GM10847 (cell line): Measurements from ENCODE around the gene GBX2.

Source experiments
- POLR2A ChIP-seq: IDR thresholded peaks from 2 replicates; pipeline ENCODE4 v1.6.1; 2011; ENCODE audit not compliant: insufficient read length; ENCODE audit errors: extremely low read depth

Gene GBX2

GRCh38 chr2:236168110-236169080 lies at the start of gene GBX2:
Gene GBX2 (minus strand): TSS chr2:236168386. CDS start chr2:236167971, 415 bp downstream.
- TF ChIP-seq POLR2A, result no peak

GRCh38 chr2:236217926-236218325 lies 49.7 kb upstream of the GBX2 start:
- TF ChIP-seq POLR2A, result no peak

- TF ChIP-seq POLR2A, result no peak
Observed at GRCh38 chr2:236216711-236217110, 48.5 kb upstream of the GBX2 start.

GRCh38 chr2:236215761-236216333 lies 47.7 kb upstream of the GBX2 start:
- TF ChIP-seq POLR2A, result no peak

GRCh38 chr2:236215196-236215595 lies 47.0 kb upstream of the GBX2 start:
- no peak for TF ChIP-seq POLR2A

- no peak for TF ChIP-seq POLR2A
Observed at GRCh38 chr2:236214376-236214995, 46.3 kb upstream of the GBX2 start.

- no peak for TF ChIP-seq POLR2A
Observed at GRCh38 chr2:236211296-236211695, 43.1 kb upstream of the GBX2 start.

- TF ChIP-seq POLR2A, result no peak
Observed at GRCh38 chr2:236210536-236210935, 42.4 kb upstream of the GBX2 start.

- no peak for TF ChIP-seq POLR2A
Observed at GRCh38 chr2:236209996-236210395, 41.8 kb upstream of the GBX2 start.

GRCh38 chr2:236209535-236209934 lies 41.3 kb upstream of the GBX2 start:
- TF ChIP-seq POLR2A, result no peak

GRCh38 chr2:236208019-236208926 lies 40.1 kb upstream of the GBX2 start:
- no peak for TF ChIP-seq POLR2A

GRCh38 chr2:236207472-236207871 lies 39.3 kb upstream of the GBX2 start:
- TF ChIP-seq POLR2A, result no peak

- no peak for TF ChIP-seq POLR2A
Observed at GRCh38 chr2:236205867-236206645, 37.9 kb upstream of the GBX2 start.

- TF ChIP-seq POLR2A, result no peak
Observed at GRCh38 chr2:236204953-236205352, 36.8 kb upstream of the GBX2 start.
